Astrocyte of the spinal cord (primary cell): ENCODE results near the gene TBC1D12.

Experiments
- DNase-seq: peaks from one replicate; pipeline ENCODE4 v3.0.0; 2011; ENCODE audit warnings: low read depth, low spot score
- H3K4me3 ChIP-seq: 2 replicates; pipeline ENCODE4 v1.5.1; 2011; ENCODE audit warnings: low read depth, mild to moderate bottlenecking, low read length, moderate library complexity
- in situ Hi-C: cut with HindIII; loops from 2 replicates; pipeline ENCODE4 v1.10.0; 2017; ENCODE audit warnings: low sequenced_read_pairs
- TF ChIP-seq, protein P1 (sequence below): IDR thresholded peaks from 2 replicates; pipeline ENCODE4 v1.5.1; 2012; ENCODE audit warnings: low read depth, mild to moderate bottlenecking, low read length, inconsistent platforms

Gene TBC1D12

DNA sequence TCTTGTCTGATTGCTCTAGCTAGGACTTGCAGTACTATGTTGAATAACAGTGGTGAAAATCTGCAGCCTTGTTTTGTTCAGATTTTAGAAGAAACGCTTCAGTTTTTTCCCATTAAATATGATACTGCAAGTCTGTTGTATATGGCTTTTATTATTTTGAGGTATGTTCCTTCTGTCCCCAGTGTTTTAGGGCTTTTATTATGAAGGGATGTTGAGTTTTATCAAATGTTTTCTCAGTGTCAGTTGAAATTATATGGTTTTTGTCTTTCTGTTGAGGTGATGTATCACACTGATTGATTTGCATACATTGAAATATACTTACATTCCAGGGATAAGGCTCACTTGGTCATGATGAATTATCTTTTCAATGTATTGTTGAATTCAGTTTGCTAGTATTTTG, 82.8 kb downstream of the TBC1D12 start:
- TF ChIP-seq, protein P1, sequence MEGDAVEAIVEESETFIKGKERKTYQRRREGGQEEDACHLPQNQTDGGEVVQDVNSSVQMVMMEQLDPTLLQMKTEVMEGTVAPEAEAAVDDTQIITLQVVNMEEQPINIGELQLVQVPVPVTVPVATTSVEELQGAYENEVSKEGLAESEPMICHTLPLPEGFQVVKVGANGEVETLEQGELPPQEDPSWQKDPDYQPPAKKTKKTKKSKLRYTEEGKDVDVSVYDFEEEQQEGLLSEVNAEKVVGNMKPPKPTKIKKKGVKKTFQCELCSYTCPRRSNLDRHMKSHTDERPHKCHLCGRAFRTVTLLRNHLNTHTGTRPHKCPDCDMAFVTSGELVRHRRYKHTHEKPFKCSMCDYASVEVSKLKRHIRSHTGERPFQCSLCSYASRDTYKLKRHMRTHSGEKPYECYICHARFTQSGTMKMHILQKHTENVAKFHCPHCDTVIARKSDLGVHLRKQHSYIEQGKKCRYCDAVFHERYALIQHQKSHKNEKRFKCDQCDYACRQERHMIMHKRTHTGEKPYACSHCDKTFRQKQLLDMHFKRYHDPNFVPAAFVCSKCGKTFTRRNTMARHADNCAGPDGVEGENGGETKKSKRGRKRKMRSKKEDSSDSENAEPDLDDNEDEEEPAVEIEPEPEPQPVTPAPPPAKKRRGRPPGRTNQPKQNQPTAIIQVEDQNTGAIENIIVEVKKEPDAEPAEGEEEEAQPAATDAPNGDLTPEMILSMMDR, result no peak

GRCh38 chr10:94487575-94487974, 85.2 kb downstream of the TBC1D12 start:
- in situ Hi-C loops, result no loop called here
- H3K4me3 ChIP-seq, result no peak overlapping the region
- DNase-seq, result no peak
- TF ChIP-seq, protein P1, result no peak

More for the DNA sequence above, 82.8 kb downstream of the TBC1D12 start:
- H3K4me3 ChIP-seq, result no peak overlapping the region
- no peak for DNase-seq
- in situ Hi-C loops, result no loop called here

DNA sequence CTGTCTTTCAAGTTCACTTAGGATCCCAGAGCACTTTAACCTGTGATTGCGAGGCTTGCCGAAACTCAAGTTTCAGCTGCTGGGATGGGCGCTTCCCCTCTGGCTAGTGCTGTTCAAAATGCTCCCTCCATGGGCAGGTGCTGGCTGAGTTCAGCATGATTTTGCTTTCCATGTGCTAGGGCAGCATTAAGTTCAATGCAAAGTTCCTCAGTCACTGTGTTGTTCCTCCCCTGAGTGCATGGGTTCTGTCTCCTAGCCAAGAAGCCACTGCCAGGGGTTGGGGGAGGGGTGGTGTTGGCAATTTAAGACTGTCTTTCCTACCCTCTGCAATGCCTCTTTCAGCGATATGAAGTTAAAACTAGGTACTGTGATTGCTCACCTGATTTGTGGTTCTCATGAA, 86.8 kb downstream of the TBC1D12 start:
- H3K4me3 ChIP-seq, result no peak overlapping the region
- in situ Hi-C loops, result no loop called here
- DNase-seq, result no peak
- TF ChIP-seq, protein P1, result no peak

GRCh38 chr10:94489976-94490788, 87.8 kb downstream of the TBC1D12 start:
- no peak for DNase-seq
- in situ Hi-C loops, result no loop called here
- TF ChIP-seq, protein P1, result no peak
- no peak overlapping the region for H3K4me3 ChIP-seq

GRCh38 chr10:94490789-94491039, 88.4 kb downstream of the TBC1D12 start:
- TF ChIP-seq, protein P1, result no peak
- in situ Hi-C loops, result no loop called here
- no peak overlapping the region for H3K4me3 ChIP-seq
- DNase-seq, result no peak

DNA sequence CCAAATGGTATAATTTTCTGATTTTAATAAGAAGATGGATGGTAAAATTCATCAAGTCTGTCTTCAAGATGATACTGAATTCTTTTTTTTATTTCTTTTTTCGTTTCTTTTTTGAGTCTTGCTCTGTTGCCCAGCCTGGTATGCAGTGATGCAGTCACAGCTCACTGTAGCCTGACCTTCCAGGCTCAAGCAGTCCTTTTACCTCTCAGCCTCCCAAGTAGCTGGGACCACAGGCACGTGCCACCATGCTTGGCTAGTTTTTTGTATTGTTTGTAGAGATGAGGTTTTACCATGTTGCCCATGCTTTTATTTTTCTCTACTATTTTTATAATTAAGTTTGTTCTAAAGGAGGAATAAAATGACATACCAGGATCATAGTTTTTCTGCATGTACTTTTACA, 91.1 kb downstream of the TBC1D12 start:
- in situ Hi-C loops, result no loop called here

More for the DNA sequence above, 91.1 kb downstream of the TBC1D12 start:
- TF ChIP-seq, protein P1, result no peak
- H3K4me3 ChIP-seq, result no peak overlapping the region
- no peak for DNase-seq
